Stimulated activated CD8-positive, alpha-beta memory T cell treated with anti-CD3 and anti-CD28 coated beads, Interleukin-15, amount 100 ng/mL, for 4 hours (primary cell): ENCODE data around the gene LATS2.
"Not testable (repeated sequence)": the region's sequence is repeated elsewhere in the genome, so short reads cannot be mapped to it uniquely, and the experiment has no call there.

Source experiments
- DNase-seq, 2 donors: peaks; one replicate each; pipeline ENCODE4 v3.0.0-alpha.2; 2020; ENCODE audit warnings: low read depth in 2 of 2

The LATS2 gene

DNA sequence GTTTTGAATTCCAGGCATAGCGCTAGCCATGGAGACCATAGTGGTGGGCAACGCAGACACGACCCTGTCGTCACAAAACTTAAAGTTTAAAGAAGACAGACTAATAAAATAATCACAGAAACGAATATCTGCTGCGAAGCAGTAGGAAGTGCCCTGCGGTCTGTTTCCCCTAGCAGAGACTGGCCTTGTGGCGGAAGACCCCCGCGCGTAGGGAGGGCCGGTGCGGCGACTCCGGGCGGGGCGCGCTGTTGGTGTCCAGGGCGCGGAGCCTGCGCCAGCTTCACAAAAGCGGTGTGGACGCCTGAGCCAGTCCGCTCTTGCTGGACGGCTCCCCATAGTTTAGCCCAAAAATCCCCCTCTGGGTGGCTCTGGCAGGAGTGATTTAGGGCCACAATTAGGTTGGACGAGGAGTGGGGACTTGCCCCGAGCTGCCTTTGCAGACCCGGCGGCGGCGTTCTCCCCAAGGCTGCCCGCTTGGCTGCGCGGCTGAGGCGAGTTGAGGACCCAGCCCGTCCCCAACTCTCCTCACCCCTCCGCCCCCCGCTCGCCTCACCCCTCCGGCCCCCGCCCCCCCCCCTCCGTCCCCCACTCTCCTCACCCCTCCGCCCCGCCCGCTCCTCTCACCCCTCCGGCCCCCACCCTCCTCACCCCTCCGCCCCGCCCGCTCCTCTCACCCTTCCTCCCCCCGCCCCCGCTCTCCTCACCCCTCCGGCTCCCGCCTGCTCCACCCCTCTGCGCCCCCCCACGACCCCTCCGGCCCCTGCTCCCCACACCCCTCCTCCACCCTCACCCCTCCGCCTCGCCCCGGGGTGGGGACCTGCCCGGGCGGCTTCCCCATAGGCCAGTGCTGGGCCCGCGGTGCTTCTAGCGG, 14.2 kb upstream of the LATS2 start:
- DNase-seq = no peak

DNA sequence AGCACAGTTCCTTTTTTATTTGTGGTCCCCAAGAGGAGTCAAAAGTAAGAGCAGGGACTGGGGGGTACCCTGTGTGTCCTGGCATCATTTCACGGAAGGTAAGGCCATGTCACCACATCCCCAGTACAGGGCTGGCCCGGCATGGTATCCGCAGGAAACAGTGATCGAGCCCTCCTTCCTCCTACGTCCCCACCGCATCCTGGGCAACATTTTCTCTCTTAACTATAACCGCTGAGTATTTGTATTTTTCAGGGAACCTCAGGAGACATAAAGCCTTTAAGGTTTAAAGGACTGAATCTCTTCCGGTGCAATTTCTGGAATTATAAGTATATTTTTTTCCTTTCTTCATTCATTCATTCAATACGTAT, 13.6 kb upstream of the LATS2 start:
- no peak for DNase-seq

DNA sequence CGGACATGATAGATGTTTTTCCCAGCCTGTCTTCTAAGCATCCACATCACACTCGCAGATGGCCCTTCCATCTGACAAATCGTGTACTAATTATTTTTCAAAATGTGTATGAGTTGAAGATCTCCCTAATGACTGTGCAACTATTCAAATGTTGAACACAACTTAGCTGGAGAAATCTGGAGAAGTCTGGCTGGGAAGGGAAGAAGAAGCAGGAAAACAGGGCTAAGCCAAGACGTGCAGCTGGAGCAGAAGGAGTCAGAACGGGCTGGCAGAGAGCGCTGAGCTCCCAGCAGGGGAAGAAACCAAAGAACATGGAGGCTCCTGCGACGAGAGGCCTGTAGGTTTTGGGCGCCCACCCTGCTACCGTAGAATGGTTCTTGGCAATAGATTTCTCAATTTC, 13.2 kb upstream of the LATS2 start:
- DNase-seq = no peak

DNA sequence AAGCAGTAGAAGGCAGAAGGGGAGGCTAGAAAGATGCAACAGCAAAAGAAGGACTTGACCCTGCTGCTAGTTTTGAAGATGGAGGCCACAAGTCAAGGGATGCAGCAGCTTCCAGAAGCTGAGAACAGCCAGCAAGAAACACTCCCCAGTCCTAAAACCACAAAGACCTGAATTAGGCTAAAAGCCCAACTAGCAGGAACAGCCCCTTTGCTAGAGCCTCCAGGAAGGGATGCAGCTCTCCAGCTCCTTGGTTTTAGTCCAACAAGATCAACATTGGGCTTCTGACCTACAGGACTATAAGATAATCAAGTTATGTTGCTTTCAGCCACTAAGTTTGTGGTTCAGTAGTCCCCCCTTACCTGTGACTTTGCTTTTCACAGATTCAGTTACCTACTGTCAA, 10.5 kb upstream of the LATS2 start:
- DNase-seq = no peak

DNA sequence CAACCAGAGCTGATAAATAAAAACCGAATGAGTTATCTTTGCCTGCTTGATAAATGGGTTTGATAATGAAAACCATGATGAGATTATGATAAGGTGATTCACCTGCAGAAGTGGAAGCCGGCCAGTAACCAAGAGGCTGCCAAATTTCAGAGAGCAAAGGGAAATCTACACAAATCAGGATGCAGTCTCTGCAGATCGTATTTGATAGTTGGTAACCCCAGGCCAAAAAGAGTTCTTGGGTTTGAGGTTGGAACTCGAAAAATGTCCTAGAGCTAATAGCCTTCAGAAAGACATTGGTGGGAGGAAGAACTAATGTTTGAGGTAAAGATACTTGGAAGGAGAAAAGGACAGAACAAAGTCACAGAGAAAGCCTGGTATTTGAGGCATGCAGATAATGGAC, 9.6 kb upstream of the LATS2 start:
- no peak for DNase-seq

DNA sequence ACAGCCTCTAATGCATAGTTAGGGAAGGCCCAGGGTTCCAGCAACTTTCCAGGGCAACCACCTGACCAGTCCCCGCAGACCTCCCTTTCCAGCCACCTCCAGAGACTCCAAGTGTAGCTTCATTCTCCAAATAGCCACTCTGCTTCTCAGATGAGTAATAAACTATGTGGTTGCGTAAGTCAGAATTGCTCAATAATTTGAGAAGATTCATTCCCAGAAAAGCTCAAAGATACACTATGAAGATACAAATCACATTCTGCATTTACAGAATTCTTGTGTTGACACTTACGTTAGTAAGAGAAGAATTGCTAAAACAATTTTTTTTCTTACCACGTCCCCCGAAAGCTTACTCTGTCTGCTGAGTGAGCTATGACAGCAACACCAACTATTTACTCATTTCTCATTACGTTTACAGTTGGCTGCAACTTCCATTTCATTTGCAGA, 8.2 kb upstream of the LATS2 start:
- DNase-seq = no peak

DNA sequence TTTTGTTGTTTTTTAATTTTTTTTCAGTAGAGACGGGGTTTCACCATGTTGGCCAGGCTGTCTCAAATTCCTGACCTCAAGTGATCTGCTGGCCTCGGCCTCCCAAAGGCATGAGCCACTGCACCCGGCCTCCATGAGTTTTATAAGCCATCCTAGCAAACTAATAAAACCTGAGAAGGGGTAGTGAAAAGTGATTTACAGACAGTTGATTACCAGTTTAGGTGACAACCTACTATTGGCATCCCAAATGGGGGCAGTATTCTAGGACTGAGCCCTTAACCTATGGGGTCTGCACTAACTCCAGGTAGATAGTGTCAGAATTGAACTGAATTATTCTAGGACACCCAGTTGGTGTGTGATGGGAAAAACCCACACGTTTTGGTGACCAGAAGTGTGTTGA, 6.5 kb upstream of the LATS2 start:
- DNase-seq = no peak

DNA sequence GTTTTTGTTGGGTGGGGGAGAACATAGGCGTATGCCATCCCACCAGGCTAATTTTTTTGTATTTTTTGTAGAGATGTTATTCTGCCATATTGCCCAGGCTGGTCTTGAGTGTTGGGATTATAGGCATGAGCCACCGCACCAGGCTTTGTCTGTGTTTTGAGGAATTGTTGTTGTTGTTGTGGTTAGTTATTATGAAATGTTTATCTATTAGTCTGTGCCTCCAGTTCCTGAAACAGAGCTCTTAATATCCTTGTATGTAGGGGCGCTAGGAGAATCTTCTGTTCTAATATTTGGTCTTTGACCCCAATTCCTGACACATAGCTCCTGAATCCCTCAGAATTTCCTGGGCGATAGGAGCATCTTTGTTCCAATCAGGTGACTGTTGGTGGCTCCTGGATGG, 5.6 kb upstream of the LATS2 start:
- no peak for DNase-seq

DNA sequence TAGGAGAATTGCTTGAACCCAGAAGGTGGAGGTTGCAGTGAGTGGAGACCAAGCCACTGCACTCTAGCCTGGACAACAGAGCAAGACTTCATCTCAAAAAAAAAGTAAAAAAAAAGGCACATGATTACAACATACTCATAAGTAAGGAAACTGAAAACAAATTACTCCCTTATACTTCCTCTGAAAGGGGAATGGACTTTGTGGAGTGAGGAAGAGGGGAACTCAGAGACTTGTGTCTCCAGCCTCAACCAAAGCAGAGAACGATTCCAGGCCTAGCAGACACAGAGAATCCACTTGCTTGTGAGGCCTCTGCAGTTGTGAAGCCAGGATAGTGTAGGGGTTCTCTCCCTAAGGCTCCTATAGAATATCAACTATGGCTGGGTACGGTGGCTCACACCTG, 4.3 kb upstream of the LATS2 start:
- DNase-seq = no peak

DNA sequence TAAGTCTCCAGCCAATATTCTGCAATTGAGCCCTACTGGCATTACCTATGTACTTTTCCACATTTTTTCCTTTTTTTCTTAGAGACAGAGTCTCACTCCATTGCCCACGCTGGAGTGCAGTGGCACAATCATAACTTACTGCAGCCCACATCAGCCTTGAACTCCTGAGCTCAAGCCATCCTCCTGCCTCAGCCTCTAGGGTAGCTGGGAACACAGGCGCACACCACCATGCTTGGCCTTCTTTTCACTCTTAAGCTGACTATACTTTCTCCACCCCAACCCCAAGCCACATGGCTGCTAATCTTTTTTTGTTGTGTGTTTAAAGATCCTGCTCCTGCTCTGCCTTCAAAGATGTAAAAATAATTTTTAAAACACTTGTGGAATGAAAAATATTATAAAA, 1.6 kb upstream of the LATS2 start:
- DNase-seq = no peak

DNA sequence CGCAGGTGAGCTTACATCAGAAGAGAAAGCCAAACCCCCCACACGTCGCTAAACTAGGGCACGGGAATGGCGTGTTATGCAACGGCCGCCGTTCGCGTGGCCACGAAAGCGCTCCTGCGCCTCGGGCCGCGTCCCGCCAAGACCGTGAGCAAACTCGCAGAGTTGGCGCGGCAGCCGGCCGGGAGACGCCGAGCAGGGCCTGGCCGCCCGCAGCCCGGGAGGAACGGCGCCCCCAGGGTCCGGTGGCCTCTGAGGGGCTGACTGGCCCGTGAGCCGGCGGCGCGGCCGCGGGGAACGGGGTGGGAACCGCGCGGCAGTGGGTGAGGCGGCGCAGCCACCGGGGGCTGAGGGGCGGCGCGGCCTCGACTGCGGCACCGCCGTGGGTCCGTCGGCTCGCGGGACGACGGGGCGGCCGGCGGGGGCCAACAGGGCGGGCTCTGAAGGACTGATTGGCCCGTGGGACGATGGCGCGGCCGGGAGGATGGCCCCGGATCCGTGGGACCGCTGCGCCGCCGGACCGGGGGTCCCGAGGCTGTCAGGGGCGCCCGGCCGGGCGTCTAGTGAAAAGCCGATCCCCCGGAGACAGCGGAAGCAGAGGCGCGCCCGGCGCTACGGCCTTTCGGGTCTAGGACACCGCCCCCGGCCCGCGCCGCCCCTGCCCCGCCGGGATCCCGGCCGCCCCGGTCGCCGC, 903 bp downstream of the LATS2 start:
- no peak for DNase-seq

DNA sequence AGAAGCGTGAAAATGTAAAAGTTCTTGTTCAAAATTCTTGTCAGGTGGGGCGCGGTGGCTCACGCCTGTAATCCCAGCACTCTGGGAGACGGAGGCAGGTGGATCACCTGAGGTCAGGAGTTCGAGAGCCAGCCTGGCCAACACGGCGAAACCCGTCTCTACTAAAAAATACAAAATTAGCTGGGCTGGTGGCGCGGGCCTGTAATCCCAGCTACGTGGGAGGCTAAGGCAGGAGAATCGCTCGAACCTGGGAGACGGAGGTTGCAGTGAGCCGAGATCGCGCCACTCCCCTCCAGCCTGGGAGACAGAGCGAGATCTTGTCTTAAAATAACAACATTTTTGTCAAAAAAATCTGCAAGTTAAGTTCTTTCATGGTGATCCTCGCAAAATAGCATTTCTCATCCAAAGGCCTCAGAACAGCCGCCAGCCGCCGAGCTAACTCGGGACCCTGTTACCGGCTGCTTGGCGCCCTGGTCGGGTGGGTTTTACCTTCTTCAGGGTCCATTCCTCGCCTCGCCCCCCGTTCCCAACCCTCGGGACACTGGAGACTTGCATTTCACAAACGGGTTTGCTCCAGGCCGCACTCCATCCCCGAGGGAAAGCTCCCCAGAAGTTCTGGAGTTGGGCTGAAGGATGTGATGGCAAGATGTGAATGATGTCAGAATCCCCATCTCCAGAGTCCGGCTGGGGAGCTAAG, 1.6 kb downstream of the LATS2 start:
- no peak for DNase-seq

DNA sequence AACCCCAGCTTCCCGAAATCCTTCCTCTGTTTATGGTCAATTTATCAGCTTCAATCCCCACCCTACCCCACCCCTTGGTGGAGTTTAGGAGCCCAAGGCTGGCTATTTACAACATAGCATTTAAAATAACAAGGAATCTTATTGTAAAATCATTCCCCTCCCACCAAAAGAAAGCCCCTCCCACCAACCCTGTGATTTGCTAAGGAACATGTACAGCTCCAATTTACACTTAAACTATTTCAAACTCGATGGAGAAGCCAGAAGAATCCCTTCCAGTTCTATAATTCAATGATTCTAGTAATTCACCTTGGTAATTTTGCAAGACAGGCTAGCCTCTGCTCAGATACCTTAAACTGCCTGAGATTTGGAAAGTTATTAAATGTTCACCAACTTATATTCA, 3.0 kb downstream of the LATS2 start:
- DNase-seq = no peak

DNA sequence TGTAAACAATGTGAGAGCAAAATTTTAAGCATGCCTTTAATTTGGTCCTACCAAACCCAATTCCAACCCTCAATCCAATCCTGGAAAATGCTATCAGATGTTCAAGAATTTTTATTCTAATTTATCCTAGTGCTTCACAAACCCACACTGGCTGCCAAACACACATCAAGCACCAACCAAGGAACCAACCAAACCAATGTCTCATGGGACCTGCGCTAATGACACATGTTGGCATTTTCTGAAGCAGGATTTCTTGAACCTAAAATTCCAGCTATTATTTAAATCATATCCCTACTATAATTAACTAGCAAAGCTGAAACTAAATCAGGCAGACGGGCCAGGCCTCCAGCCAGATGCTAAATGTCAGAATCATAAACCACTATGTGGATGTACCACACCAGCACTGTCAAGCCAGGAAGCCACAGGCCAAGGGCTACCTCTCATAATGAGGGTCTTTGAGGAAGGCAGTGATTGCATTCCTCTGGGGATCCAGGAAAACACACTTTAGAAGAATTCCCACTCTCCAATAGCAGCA, 5.8 kb downstream of the LATS2 start:
- DNase-seq = no peak

DNA sequence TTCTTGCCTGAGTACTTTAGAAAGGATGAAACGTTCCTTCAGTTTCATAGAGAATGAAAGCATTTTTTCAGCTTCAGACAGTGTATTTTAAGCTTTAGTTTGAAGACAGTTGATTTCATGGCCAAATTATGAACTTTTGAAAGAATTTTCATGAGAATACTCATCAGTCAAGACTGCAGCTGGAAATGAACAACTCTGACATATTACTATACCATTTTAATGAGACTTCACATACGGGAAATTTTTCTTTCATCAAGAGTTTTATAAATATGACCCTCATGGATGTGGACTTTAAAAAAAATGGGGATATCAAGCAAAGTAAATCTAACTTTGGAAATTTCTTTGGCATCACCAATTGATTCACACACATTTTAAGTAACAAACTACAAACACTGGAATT, 6.4 kb downstream of the LATS2 start:
- no peak for DNase-seq

DNA sequence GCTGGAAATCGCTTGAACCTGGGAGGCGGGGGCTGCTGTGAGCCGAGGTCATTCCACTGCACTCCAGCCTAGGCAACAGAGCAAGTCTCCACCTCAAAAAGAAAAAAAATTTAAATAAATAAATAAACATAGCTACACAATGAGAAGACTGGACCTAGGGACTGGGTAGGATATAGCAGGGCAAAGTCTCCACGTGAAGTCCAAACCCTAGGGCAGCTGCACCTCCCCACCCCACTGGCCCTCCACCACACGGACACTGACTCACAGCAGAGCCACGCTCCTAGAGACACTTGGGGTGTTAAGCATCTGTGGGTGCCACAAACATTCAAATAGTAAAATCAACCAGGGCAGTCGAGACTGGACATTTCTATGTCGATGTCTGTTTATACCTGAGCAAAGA, 7.1 kb downstream of the LATS2 start:
- DNase-seq = no peak

DNA sequence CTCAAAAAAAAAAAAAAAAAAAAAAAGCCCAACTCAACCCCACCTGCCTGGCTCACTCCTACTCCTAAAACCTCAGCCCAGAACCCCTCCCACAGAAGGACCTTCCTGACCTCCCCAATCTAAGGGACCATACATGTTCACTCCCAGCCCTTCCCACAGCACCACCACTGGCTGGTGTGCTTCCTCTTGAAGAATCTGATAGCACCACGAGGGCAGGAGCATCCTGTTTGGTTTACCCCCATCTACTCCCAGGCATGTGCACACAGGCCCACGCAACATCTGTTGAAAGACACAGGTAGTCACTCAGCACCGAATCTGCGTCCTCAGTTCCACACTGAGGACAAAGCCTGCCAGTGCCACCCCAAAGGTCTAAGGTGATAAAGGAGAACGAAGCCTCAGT, 8.2 kb downstream of the LATS2 start:
- no peak for DNase-seq

DNA sequence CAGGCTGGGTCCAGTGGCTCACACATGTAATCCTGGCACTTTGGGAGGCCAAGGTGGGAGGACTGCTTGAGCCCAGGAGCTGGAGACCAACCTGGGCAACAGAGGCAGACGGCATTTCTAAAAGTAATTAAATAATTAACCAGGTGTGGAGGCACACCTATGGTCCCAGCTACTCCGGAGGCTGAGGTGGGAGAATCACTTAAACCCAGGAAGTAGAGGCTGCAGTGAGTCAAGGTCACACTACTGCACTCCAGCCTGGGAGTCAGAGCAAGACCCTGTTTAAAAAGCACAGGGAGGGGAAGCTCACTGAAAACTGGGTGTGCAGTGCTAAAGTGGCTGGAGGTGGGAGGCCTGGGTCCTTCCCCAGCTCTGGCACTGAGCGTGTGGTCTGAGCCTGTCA, 9.7 kb downstream of the LATS2 start:
- DNase-seq = no peak

DNA sequence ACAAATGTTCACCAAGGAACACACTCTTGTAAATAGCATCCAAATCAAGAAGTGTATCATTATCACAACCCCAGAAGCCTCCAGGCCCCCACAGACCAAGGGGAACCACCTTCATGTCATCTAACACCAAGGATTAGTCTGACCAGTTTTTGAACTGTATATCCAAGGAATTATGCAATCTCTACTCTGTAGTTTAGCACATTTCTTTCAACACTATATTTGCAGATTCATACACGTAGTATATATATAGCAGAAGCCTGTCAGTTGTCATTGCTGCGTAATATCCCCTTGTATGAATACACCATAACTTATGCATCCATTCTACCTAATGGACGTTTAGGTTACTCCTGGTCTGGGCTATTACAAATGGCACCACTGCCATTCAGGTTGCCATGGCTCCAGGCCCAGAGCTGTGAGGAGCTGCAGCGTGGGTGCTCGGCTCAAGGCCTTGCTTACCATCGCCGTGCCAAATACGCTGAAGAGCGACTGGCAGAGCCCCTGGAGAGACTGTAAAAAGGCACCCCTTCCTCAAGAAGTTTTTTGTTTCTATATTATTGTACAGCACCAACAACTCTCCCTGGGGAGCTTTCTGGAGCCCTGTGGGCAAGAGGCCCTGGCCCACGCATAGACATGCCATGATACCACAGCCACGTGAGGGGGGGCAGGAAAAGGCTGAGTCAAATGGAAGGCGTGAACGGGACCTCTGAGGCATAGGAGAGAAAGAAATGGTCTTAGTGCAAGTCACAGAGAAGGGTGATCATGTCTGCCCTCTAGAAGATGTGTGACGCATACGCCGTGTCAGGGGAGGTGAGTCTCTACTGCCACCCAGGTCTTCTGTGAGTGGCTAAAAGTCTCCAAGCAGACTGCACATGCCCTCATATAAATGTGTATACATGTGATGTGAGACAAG, 10.8 kb downstream of the LATS2 start:
- DNase-seq = no peak

DNA sequence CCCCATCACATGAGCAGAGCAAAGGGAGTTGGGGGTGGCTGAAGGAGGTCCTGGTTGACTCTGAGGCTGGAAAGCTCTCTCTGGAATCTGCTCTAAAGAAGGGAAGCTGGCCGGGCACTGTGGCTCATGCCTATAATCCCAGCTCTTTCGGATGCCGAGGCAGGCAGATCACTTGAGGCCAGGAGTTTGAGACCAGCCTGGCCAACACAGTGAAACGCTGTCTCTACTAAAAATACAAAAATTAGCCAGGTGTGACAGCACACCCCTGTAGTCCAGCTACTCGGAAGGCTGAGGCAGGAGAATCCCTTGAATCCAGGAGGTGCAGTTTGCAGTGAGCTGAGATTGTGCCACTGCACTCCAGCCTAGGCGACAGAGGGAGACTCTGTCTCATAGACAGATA, 11.7 kb downstream of the LATS2 start:
- DNase-seq = not testable (repeated sequence)

DNA sequence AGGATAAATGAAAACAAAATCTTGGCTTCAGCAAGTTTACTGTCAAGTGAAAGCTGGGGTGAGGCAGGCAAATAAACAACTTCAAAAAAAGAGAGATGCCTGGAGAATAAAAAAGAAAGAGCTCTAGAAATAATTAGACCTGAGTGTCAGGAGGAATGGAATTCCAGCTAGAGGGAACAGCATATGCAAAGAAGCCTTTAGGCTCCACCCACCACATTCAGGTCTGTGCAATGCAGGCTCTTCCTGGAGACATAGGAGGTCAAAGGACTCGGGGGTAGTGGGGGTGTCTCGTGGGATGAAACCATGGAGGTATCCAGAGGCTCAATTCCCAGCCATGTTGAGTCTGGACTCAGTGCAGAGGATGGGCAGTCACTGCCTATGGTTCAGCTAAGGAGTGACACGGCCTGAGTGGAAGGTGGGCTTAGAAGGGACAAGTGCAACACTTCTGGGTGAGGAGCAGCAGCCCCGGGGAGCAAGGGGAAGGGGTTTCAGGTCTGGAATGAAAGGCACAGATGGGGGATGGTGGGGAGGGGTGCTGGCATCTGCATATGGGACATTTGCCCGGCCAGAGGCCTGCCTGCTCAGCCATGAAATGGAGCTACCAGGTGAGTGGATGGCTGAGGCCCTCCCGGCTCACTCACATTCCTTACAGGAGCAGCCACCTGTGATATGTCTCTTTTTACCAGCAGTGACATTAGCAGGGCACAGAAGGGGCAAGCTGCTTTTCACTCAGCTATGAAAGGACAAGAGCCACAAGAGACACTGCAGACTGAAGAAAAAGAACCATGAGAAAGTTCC, 12.3 kb downstream of the LATS2 start:
- no peak for DNase-seq
